ENCODE data around the gene NGB.

Gene NGB

GRCh38 chr14:77225892-77226557 lies 45.0 kb downstream of the NGB start:
- DNase-seq, result no peak

- DNase-seq, result no peak
Measured at GRCh38 chr14:77225254-77225653, 45.8 kb downstream of the NGB start.

- DNase-seq, result no peak
Measured at GRCh38 chr14:77224212-77224611, 46.8 kb downstream of the NGB start.

- no peak for DNase-seq
Measured at GRCh38 chr14:77222546-77223225, 48.3 kb downstream of the NGB start.

- no peak for DNase-seq
Measured at GRCh38 chr14:77221241-77221871, 49.6 kb downstream of the NGB start.

GRCh38 chr14:77220246-77221017 lies 50.6 kb downstream of the NGB start:
- DNase-seq, result no peak

GRCh38 chr14:77219591-77219990 lies 51.4 kb downstream of the NGB start:
- DNase-seq, result no peak

GRCh38 chr14:77217551-77217950 lies 53.5 kb downstream of the NGB start:
- DNase-seq, result no peak
